ENCODE results near the gene SNX1. TPM values are rescaled to one million over a fixed set of nuclear protein-coding genes. Genes with fewer than 3 reads are reported as not detected.

SNX1 gene
- total RNA-seq, 1 donor from 2014 or later: 87.7 TPM

DNA sequence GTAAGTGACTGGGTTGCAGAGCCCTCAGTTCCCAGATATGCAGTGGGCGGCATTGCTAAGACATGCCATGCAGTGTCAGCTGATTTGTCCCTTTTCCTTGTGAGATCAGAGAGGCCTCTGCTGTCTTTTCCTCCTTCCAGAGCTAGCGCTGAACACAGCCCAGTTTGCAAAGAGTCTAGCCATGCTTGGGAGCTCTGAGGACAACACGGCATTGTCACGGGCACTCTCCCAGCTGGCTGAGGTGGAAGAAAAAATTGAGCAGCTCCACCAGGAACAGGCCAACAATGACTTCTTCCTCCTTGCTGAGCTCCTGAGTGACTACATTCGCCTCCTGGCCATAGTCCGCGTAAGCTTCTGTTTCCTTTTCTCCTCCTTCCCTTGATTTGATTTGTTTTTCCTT, 35.8 kb downstream of the SNX1 start:
- peaks cover 19% of the 10 kb centered on the region for H4K20me1 ChIP-seq (ENCODE audit: insufficient read depth, low read length)
- Mint-ChIP-seq H3K27ac (ENCODE audit: unreplicated experiment) (peak overlapping the region; percentile 16), H3K27me3 (ENCODE audit: low read depth, unreplicated experiment) (no peaks in the 10 kb centered on the region), H3K4me3 (ENCODE audit: unreplicated experiment) (no peak overlapping the region), H3K9me3 (ENCODE audit: unreplicated experiment) (no peaks in the 10 kb centered on the region), H3K36me3 (ENCODE audit: low read depth, unreplicated experiment) (peaks cover 45% of the 10 kb centered on the region), H3K4me1 (ENCODE audit: low read depth, unreplicated experiment) (no peaks in the 10 kb centered on the region)
- H2AFZ ChIP-seq (ENCODE audit: low read depth, low read length): no peak overlapping the region
- TF ChIP-seq, protein P1, sequence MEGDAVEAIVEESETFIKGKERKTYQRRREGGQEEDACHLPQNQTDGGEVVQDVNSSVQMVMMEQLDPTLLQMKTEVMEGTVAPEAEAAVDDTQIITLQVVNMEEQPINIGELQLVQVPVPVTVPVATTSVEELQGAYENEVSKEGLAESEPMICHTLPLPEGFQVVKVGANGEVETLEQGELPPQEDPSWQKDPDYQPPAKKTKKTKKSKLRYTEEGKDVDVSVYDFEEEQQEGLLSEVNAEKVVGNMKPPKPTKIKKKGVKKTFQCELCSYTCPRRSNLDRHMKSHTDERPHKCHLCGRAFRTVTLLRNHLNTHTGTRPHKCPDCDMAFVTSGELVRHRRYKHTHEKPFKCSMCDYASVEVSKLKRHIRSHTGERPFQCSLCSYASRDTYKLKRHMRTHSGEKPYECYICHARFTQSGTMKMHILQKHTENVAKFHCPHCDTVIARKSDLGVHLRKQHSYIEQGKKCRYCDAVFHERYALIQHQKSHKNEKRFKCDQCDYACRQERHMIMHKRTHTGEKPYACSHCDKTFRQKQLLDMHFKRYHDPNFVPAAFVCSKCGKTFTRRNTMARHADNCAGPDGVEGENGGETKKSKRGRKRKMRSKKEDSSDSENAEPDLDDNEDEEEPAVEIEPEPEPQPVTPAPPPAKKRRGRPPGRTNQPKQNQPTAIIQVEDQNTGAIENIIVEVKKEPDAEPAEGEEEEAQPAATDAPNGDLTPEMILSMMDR (IDR thresholded peaks at IDR 0.05; ENCODE audit: insufficient read depth, low read depth, low read length): no peak
- TF ChIP-seq EZH2 (IDR thresholded peaks at IDR 0.05; ENCODE audit: insufficient read depth, low read length): no peak
- H3K9me3 ChIP-seq (ENCODE audit: insufficient read depth, low read depth, low read length): no peaks in the 10 kb centered on the region
- FAIRE-seq (no peak), DNase-seq (ENCODE audit: low read depth) (no peak)
- H3K4me3 ChIP-seq (ENCODE audit: insufficient read depth, low read depth, low read length): no peak overlapping the region
- H3K27ac ChIP-seq (ENCODE audit: low read depth, low read length): no peak overlapping the region
- no peaks in the 10 kb centered on the region for H3K27me3 ChIP-seq (ENCODE audit: insufficient read depth, low read length)
- H3K9ac ChIP-seq (ENCODE audit: low read length): no peak overlapping the region
- no peak overlapping the region for H3K4me2 ChIP-seq (ENCODE audit: low read length)
- H3K79me2 ChIP-seq (ENCODE audit: insufficient read depth, low read length): no peaks in the 10 kb centered on the region
- no peaks in the 10 kb centered on the region for H3K4me1 ChIP-seq (ENCODE audit: insufficient read depth, low read length)
- peaks cover 61% of the 10 kb centered on the region for H3K36me3 ChIP-seq (ENCODE audit: insufficient read depth, low read length)

DNA sequence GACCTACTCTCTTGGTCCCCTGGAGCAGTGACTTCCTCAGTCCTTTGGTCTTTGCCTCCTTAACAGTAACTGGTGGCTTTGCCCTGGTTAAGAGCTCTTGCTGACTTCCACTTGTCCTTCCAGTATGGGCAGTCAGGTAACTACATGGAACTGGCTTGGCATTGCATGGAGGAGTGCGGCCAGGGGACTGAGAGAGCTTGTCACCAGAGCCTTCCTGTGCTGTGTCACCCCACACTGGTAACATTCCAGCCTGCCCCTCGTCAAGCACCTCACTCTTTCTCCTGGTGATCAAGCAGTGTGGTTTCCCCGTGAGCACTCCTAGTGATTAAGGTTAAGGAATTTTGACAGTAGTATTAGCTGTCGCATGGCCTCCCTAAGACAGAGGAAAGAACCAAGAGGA, 36.4 kb downstream of the SNX1 start:
- Mint-ChIP-seq H3K4me3 (ENCODE audit: unreplicated experiment) (no peak overlapping the region), H3K27me3 (ENCODE audit: low read depth, unreplicated experiment) (no peaks in the 10 kb centered on the region), H3K4me1 (ENCODE audit: low read depth, unreplicated experiment) (no peaks in the 10 kb centered on the region), H3K36me3 (ENCODE audit: low read depth, unreplicated experiment) (peaks cover 48% of the 10 kb centered on the region), H3K9me3 (ENCODE audit: unreplicated experiment) (no peaks in the 10 kb centered on the region), H3K27ac (ENCODE audit: unreplicated experiment) (no peak overlapping the region)
- Histone ChIP-seq H2AFZ (ENCODE audit: low read depth, low read length) (no peak overlapping the region), H4K20me1 (ENCODE audit: insufficient read depth, low read length) (peaks cover 19% of the 10 kb centered on the region), H3K36me3 (ENCODE audit: insufficient read depth, low read length) (peaks cover 60% of the 10 kb centered on the region), H3K4me2 (ENCODE audit: low read length) (no peak overlapping the region), H3K4me3 (ENCODE audit: insufficient read depth, low read depth, low read length) (no peak overlapping the region), H3K4me1 (ENCODE audit: insufficient read depth, low read length) (no peaks in the 10 kb centered on the region), H3K27me3 (ENCODE audit: insufficient read depth, low read length) (no peaks in the 10 kb centered on the region), H3K79me2 (ENCODE audit: insufficient read depth, low read length) (no peaks in the 10 kb centered on the region), H3K27ac (ENCODE audit: low read depth, low read length) (no peak overlapping the region), H3K9me3 (ENCODE audit: insufficient read depth, low read depth, low read length) (no peaks in the 10 kb centered on the region), H3K9ac (ENCODE audit: low read length) (no peak overlapping the region)
- DNase-seq (ENCODE audit: low read depth): no peak
- no peak for TF ChIP-seq EZH2 (IDR thresholded peaks at IDR 0.05; ENCODE audit: insufficient read depth, low read length)
- TF ChIP-seq, protein P1 (IDR thresholded peaks at IDR 0.05; ENCODE audit: insufficient read depth, low read depth, low read length): no peak
- FAIRE-seq: no peak

DNA sequence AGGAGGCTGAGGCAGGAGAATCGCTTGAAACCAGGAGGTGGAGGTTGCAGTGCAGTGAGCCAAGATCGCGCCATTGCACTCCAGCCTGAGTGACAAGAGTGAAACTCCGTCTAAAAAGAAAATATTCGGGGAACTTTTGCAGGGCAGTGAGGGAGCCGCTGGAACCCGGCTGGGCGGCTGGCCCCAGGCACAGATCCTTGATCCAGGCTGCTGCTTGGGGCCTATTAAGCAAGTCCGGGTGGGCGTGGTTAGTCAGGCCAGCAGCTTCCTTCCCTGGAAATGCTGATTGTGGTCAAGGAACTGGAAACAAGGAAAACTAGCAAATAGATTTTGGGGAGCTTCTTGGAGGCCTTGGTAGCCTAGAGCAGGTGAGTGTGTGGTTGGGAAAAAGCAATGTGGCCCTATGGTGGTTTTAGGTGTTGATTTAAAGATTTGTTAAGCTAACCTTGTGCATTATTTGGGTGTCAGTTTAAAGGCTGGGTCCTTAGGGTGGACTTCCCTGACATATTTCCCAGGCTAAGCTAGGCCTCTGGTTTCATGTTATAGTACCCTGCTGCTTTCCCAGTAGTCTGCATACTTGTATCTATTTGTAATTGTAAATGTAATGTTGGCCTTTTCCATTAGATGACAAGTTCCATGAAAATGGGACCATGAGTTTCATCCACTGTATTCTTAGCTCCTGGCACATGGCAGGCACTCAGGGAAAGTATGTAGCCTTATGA, 38.0 kb downstream of the SNX1 start:
- H3K36me3 ChIP-seq (ENCODE audit: insufficient read depth, low read length): peaks cover 55% of the 10 kb centered on the region

More for the DNA sequence above, 38.0 kb downstream of the SNX1 start:
- no peaks in the 10 kb centered on the region for H3K4me1 ChIP-seq (ENCODE audit: insufficient read depth, low read length)
- no peak overlapping the region for H2AFZ ChIP-seq (ENCODE audit: low read depth, low read length)
- no peak overlapping the region for H3K4me3 Mint-ChIP-seq (ENCODE audit: unreplicated experiment)
- H3K27me3 Mint-ChIP-seq (ENCODE audit: low read depth, unreplicated experiment): no peaks in the 10 kb centered on the region
- H3K27me3 ChIP-seq (ENCODE audit: insufficient read depth, low read length): no peaks in the 10 kb centered on the region
- DNase-seq (ENCODE audit: low read depth) (no peak), FAIRE-seq (no peak)
- H3K9ac ChIP-seq (ENCODE audit: low read length): no peak overlapping the region
- H3K9me3 Mint-ChIP-seq (ENCODE audit: unreplicated experiment): no peaks in the 10 kb centered on the region
- H3K4me1 Mint-ChIP-seq (ENCODE audit: low read depth, unreplicated experiment): no peaks in the 10 kb centered on the region
- no peak for TF ChIP-seq EZH2 (IDR thresholded peaks at IDR 0.05; ENCODE audit: insufficient read depth, low read length)
- TF ChIP-seq, protein P1 (IDR thresholded peaks at IDR 0.05; ENCODE audit: insufficient read depth, low read depth, low read length): no peak
- H3K4me3 ChIP-seq (ENCODE audit: insufficient read depth, low read depth, low read length): no peak overlapping the region
- H3K36me3 Mint-ChIP-seq (ENCODE audit: low read depth, unreplicated experiment): peaks cover 43% of the 10 kb centered on the region
- no peak overlapping the region for H3K27ac ChIP-seq (ENCODE audit: low read depth, low read length)
- H3K9me3 ChIP-seq (ENCODE audit: insufficient read depth, low read depth, low read length): no peaks in the 10 kb centered on the region
- no peak overlapping the region for H3K27ac Mint-ChIP-seq (ENCODE audit: unreplicated experiment)
- H3K4me2 ChIP-seq (ENCODE audit: low read length): no peak overlapping the region
- peaks cover 19% of the 10 kb centered on the region for H4K20me1 ChIP-seq (ENCODE audit: insufficient read depth, low read length)
- H3K79me2 ChIP-seq (ENCODE audit: insufficient read depth, low read length): no peaks in the 10 kb centered on the region

Data from astrocyte (in vitro differentiated cells and primary cell).